HFFc6 (cell line): Measurements from ENCODE around the gene EDEM1. TPM values are rescaled to one million over a fixed set of nuclear protein-coding genes. Genes with fewer than 3 reads are reported as not detected.
A peak's percentile ranks its signal among the peaks of the same experiment; 100 is the strongest.

ENCODE experiments used
- DNase-seq: peaks from one replicate; pipeline ENCODE4 v3.0.0-alpha.2; 2018
- H3K27ac Mint-ChIP-seq: 2 replicates; pipeline ENCODE4 v1.8.0; 2020; ENCODE audit warnings: mild to moderate bottlenecking, mixed read lengths
- H3K27me3 Mint-ChIP-seq: 2 replicates; pipeline ENCODE4 v1.8.0; 2021; ENCODE audit warnings: mild to moderate bottlenecking, moderate library complexity, mixed read lengths; ENCODE audit not compliant: insufficient read depth
- H3K36me3 Mint-ChIP-seq: 2 replicates; pipeline ENCODE4 v1.8.0; 2021; ENCODE audit warnings: low read depth, mixed read lengths
- H3K4me1 Mint-ChIP-seq: 2 replicates; pipeline ENCODE4 v1.8.0; 2020; ENCODE audit warnings: low read depth, mixed read lengths
- H3K4me3 Mint-ChIP-seq: 2 replicates; pipeline ENCODE4 v1.8.0; 2020; ENCODE audit warnings: mild to moderate bottlenecking, moderate library complexity, mixed read lengths
- H3K9me3 Mint-ChIP-seq: 2 replicates; pipeline ENCODE4 v1.8.0; 2020; ENCODE audit warnings: mild to moderate bottlenecking, mixed read lengths
- CTCF ChIP-seq: fragments of 200-600 bp; sonication (generic); IDR thresholded peaks from 2 replicates; pipeline ENCODE4 v1.5.0; 2021; ENCODE audit warnings: antibody characterized with exemption, mild to moderate bottlenecking
- long read RNA-seq: library from polyadenylated mRNA; unstranded; transcript quantifications from one replicate; pipeline ENCODE4 v2.0.0, GENCODE V29; 2019
- total RNA-seq, 6 experiments: library from RNA; stranded (reverse); fragmentation: NEBNext Ultra II Directional; extraction: Animal tissue kit (Norgen Biotek cat#: 25700); gene quantifications; 2 replicates in 1 of 6; 3 replicates in 5 of 6; pipeline ENCODE4 v1.2.3, GENCODE V29; 2021

Gene EDEM1
- total RNA-seq: 10 to 100 TPM; 47.6 to 56.4 (median 52.0) TPM
- long read RNA-seq, full-length matches to known transcripts: 1 of 36 reads
- long read RNA-seq, partial matches to known transcripts: 1 of 36 reads
- long read RNA-seq, other reads (novel, unspliced or antisense): 34 of 36 reads

- H3K4me3 Mint-ChIP-seq: peak within 1 kb of the TSS; percentile 99
- H3K36me3 Mint-ChIP-seq: peaks cover 10% of the 10 kb centered on the region
- peak within 1 kb of the TSS; percentile 91 for H3K27ac Mint-ChIP-seq
- peak; percentile 88 for DNase-seq
- TF ChIP-seq CTCF: no peak
- no peaks in the 10 kb centered on the region for H3K27me3 Mint-ChIP-seq
- peaks cover 38% of the 10 kb centered on the region for H3K4me1 Mint-ChIP-seq
- no peaks in the 10 kb centered on the region for H3K9me3 Mint-ChIP-seq
Measured at GRCh38 chr3:5187156-5187919, at the start of gene EDEM1. Gene EDEM1, plus strand, starts transcription at chr3:5187707. Its CDS starts 99 bp downstream, at chr3:5187806.

GRCh38 chr3:5138214-5138981, 49.1 kb upstream of the EDEM1 start:
- peak overlapping the region; percentile 80 for H3K27ac Mint-ChIP-seq
- no peaks in the 10 kb centered on the region; the same call in 1 of the 2 replicates for H3K27me3 Mint-ChIP-seq
- peak; percentile 66 for DNase-seq
- peaks cover 50% of the 10 kb centered on the region for H3K4me1 Mint-ChIP-seq
- H3K36me3 Mint-ChIP-seq: peaks cover 4% of the 10 kb centered on the region; the same call in 1 of the 2 replicates
- no peak for TF ChIP-seq CTCF
- H3K9me3 Mint-ChIP-seq: no peaks in the 10 kb centered on the region
- H3K4me3 Mint-ChIP-seq: peak overlapping the region; percentile 69

GRCh38 chr3:5140230-5140621, 47.3 kb upstream of the EDEM1 start:
- Mint-ChIP-seq H3K4me3 (peak overlapping the region; percentile 65), H3K9me3 (no peaks in the 10 kb centered on the region), H3K4me1 (peaks cover 50% of the 10 kb centered on the region), H3K27me3 (no peaks in the 10 kb centered on the region; the same call in 1 of the 2 replicates), H3K36me3 (peaks cover 4% of the 10 kb centered on the region; the same call in 1 of the 2 replicates), H3K27ac (peak overlapping the region; percentile 73)
- no peak for TF ChIP-seq CTCF
- no peak for DNase-seq

GRCh38 chr3:5140839-5141238, 46.7 kb upstream of the EDEM1 start:
- Mint-ChIP-seq H3K36me3 (peaks cover 4% of the 10 kb centered on the region; the same call in 1 of the 2 replicates), H3K27ac (no peak overlapping the region), H3K9me3 (no peaks in the 10 kb centered on the region), H3K4me3 (no peak overlapping the region), H3K27me3 (no peaks in the 10 kb centered on the region; the same call in 1 of the 2 replicates), H3K4me1 (peaks cover 50% of the 10 kb centered on the region)
- DNase-seq: no peak
- TF ChIP-seq CTCF: no peak

- DNase-seq: no peak
- no peak overlapping the region for H3K4me3 Mint-ChIP-seq
- peaks cover 8% of the 10 kb centered on the region for H3K36me3 Mint-ChIP-seq
- peaks cover 42% of the 10 kb centered on the region for H3K4me1 Mint-ChIP-seq
- no peak for TF ChIP-seq CTCF
- no peaks in the 10 kb centered on the region for H3K9me3 Mint-ChIP-seq
- H3K27me3 Mint-ChIP-seq: no peaks in the 10 kb centered on the region; the same call in 1 of the 2 replicates
- H3K27ac Mint-ChIP-seq: no peak overlapping the region
Measured at GRCh38 chr3:5141760-5142159, 45.7 kb upstream of the EDEM1 start.
